ENCODE measurements around the gene IFI35. TPM values are rescaled to one million over a fixed set of nuclear protein-coding genes. Genes with fewer than 3 reads are reported as not detected.

The IFI35 gene
- total RNA-seq, 1 experiment from 2014 or later = 98.6 TPM

DNA sequence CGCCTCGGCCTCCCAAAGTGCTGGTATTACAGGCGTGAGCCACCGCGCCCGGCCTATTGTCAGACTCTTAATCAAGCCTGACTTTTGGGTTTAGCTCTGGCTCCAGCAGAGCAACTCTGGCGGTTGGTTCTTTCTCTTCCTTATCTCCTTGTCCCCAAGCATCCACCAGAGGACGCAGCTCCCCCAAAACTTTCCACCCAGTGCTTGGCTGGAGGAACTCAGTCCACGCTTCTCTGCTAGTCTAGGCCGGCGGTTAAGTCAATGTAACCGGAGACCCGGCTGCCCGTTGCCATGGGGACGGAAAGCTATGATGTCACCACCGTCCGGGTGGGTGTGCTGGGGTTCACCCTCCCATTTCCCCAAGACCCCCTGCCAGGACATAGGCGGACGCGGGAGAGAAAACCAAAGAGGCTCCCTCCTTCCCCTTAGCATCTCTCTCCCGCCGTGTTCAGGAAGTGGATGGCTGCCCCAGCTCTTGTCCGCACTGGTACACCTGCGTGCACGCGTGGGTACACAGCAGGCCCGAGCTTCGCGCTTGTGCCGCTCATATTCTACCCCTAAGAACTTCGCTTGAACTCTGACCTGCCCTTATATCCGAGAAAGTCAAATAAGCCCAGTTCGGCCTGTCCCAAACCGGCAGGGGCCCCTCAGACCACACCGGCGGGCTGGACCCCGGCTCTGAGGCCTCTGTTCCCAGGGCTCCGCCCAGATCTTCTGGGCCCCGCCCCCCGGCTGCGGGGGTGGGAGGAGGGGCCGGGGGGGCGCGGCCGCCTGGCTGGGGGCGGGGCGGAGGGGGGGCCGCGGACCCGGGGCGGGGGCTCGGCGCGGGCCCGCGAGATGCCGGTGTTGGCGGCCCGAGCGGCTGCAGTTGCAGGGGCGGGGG is 18.1 kb downstream of the IFI35 start, which contains the start of gene RND2:
Gene RND2 (plus strand): TSS at position 825 of the 883 bp plus-strand sequence. CDS start 117 bp downstream, outside the sequence.
- peaks cover 22% of the 10 kb centered on the region for H3K4me1 Mint-ChIP-seq (ENCODE audit: low read depth, unreplicated experiment)
- peak; percentile 94 for DNase-seq
- H3K27me3 Mint-ChIP-seq (ENCODE audit: unreplicated experiment) = peaks cover 43% of the 10 kb centered on the region
- CTCF ChIA-PET = interaction anchor here (0.6 to 1.8 kb wide), 10 partner anchors 10 to 364 kb away, joined by 3 to 28 read pairs (median 6); partner anchors contain the start of genes BRCA1 and RPL27
- H3K36me3 Mint-ChIP-seq (ENCODE audit: insufficient read depth, unreplicated experiment) = peaks cover 47% of the 10 kb centered on the region
- peak within 1 kb of the TSS; percentile 79 for H3K4me3 Mint-ChIP-seq (ENCODE audit: low read depth, unreplicated experiment)
- TF ChIP-seq, protein P1, sequence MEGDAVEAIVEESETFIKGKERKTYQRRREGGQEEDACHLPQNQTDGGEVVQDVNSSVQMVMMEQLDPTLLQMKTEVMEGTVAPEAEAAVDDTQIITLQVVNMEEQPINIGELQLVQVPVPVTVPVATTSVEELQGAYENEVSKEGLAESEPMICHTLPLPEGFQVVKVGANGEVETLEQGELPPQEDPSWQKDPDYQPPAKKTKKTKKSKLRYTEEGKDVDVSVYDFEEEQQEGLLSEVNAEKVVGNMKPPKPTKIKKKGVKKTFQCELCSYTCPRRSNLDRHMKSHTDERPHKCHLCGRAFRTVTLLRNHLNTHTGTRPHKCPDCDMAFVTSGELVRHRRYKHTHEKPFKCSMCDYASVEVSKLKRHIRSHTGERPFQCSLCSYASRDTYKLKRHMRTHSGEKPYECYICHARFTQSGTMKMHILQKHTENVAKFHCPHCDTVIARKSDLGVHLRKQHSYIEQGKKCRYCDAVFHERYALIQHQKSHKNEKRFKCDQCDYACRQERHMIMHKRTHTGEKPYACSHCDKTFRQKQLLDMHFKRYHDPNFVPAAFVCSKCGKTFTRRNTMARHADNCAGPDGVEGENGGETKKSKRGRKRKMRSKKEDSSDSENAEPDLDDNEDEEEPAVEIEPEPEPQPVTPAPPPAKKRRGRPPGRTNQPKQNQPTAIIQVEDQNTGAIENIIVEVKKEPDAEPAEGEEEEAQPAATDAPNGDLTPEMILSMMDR (IDR thresholded peaks at IDR 0.05; ENCODE audit: unreplicated experiment) = peak; percentile 37
- no peaks in the 10 kb centered on the region for H3K9me3 Mint-ChIP-seq (ENCODE audit: low read depth, unreplicated experiment)
- no TSS peak for BruUV-seq (replicated peaks)
- intact Hi-C loops (cut with micrococcal nuclease; ENCODE audit: unreplicated experiment) = loop anchor here (2.0 to 10.0 kb wide), 3 partner anchors 104 to 320 kb away; partner anchors contain the start of gene NBR1
- H3K27ac Mint-ChIP-seq (ENCODE audit: unreplicated experiment) = peak within 1 kb of the TSS; percentile 89

DNA sequence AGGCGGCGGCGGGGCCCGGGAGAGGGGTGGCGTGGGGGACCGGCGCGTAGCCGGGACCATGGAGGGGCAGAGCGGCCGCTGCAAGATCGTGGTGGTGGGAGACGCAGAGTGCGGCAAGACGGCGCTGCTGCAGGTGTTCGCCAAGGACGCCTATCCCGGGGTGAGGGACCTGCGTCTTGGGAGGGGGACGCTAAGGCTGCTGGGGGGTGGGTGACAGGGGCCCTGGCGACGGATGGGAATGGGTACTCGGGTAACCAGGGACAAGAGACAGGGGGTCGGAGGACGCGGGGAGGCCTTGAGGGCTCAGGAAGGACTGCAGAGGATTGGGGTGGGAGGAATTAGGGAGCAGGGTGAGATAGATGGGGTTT is 18.7 kb downstream of the IFI35 start:
- Mint-ChIP-seq H3K27ac (ENCODE audit: unreplicated experiment) (no peak overlapping the region), H3K4me1 (ENCODE audit: low read depth, unreplicated experiment) (peaks cover 16% of the 10 kb centered on the region), H3K9me3 (ENCODE audit: low read depth, unreplicated experiment) (no peaks in the 10 kb centered on the region), H3K36me3 (ENCODE audit: insufficient read depth, unreplicated experiment) (peaks cover 40% of the 10 kb centered on the region), H3K4me3 (ENCODE audit: low read depth, unreplicated experiment) (peak overlapping the region; percentile 79), H3K27me3 (ENCODE audit: unreplicated experiment) (peaks cover 43% of the 10 kb centered on the region)
- CTCF ChIA-PET = interaction anchor here (0.6 to 1.8 kb wide), 3 partner anchors 104 to 308 kb away, joined by 4 to 28 read pairs (median 5); no protein-coding TSS in a partner anchor
- TF ChIP-seq, protein P1 (IDR thresholded peaks at IDR 0.05; ENCODE audit: unreplicated experiment) = no peak
- intact Hi-C loops (cut with micrococcal nuclease; ENCODE audit: unreplicated experiment) = loop anchor here (2.0 to 10.0 kb wide), 2 partner anchors 104 to 320 kb away; no protein-coding TSS in a partner anchor
- BruUV-seq (replicated peaks) = no TSS peak
- DNase-seq = no peak

DNA sequence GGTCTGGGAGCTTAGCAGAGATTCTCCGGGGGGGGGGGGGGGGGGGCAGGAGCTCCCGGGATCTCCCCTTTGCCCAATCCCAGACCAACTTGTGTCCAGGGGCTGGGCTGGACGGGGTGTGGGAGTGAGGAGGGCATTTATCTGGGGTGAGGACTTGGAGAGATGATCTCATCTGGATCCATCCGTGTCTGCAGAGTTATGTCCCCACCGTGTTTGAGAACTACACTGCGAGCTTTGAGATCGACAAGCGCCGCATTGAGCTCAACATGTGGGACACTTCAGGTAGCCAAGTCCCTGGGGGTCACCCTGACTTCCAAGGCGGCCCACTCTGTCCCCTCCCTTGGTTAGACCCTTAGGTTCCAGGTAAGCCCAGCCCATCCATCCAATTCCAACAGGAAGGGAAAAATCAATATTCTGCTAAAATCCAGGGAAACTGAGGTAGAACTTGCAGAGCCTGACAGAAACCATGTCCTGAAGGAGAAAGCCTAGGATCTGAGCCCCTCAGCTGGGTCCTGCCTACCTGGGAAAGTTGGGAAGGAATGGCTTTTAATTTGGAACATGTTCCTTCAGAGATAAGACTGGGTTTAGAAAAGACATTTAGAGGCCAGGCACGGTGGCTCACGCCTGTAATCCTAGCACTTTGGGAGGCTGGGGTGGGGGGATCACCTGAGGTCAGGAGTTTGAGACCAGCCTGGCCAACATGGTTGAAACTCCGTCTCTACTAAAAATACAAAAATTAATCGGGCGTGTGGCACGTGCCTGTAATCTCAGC is 19.4 kb downstream of the IFI35 start:
- H3K4me1 Mint-ChIP-seq (ENCODE audit: low read depth, unreplicated experiment) = peaks cover 10% of the 10 kb centered on the region
- CTCF ChIA-PET = interaction anchor here (0.6 to 1.5 kb wide), 2 partner anchors 103 to 307 kb away, joined by 4 to 5 read pairs; no protein-coding TSS in a partner anchor
- no TSS peak for BruUV-seq (replicated peaks)
- TF ChIP-seq, protein P1 (IDR thresholded peaks at IDR 0.05; ENCODE audit: unreplicated experiment) = no peak
- H3K27ac Mint-ChIP-seq (ENCODE audit: unreplicated experiment) = no peak overlapping the region
- peak overlapping the region; percentile 79 for H3K4me3 Mint-ChIP-seq (ENCODE audit: low read depth, unreplicated experiment)
- intact Hi-C loops (cut with micrococcal nuclease; ENCODE audit: unreplicated experiment) = loop anchor here (2.0 to 10.0 kb wide), 2 partner anchors 103 to 319 kb away; no protein-coding TSS in a partner anchor
- no peaks in the 10 kb centered on the region for H3K9me3 Mint-ChIP-seq (ENCODE audit: low read depth, unreplicated experiment)
- peaks cover 34% of the 10 kb centered on the region for H3K36me3 Mint-ChIP-seq (ENCODE audit: insufficient read depth, unreplicated experiment)
- no peak for DNase-seq
- peaks cover 43% of the 10 kb centered on the region for H3K27me3 Mint-ChIP-seq (ENCODE audit: unreplicated experiment)

DNA sequence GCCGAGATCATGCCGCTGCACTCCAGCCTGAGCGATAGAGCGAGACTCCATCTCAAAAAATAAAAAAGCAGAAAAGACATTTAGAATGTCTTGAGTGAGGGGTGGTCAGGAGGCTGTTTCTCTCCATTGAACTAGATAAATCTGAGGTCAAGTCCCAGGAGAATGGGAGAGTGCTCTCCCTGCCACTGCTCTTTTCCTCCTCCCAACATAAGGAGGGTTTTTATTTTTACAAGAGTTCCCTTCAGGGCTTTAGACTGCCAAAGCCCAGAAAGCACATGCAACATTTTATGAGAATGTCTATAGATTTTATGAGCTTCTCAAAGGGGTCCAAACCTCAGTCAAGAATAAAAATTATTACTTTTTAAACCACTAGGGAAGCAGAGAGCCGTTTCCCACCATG is 20.0 kb downstream of the IFI35 start:
- no peaks in the 10 kb centered on the region for H3K9me3 Mint-ChIP-seq (ENCODE audit: low read depth, unreplicated experiment)
- CTCF ChIA-PET = interaction anchor here (1.5 kb wide), 1 partner anchor 103 kb away, joined by 4 read pairs; no protein-coding TSS in a partner anchor
- H3K27ac Mint-ChIP-seq (ENCODE audit: unreplicated experiment) = no peak overlapping the region
- H3K36me3 Mint-ChIP-seq (ENCODE audit: insufficient read depth, unreplicated experiment) = peaks cover 27% of the 10 kb centered on the region
- no TSS peak for BruUV-seq (replicated peaks)
- no peak overlapping the region for H3K4me3 Mint-ChIP-seq (ENCODE audit: low read depth, unreplicated experiment)
- peaks cover 10% of the 10 kb centered on the region for H3K4me1 Mint-ChIP-seq (ENCODE audit: low read depth, unreplicated experiment)
- intact Hi-C loops (cut with micrococcal nuclease; ENCODE audit: unreplicated experiment) = loop anchor here (10.0 kb wide), 1 partner anchor 318 kb away; no protein-coding TSS in a partner anchor
- no peak for DNase-seq
- H3K27me3 Mint-ChIP-seq (ENCODE audit: unreplicated experiment) = peaks cover 43% of the 10 kb centered on the region
- TF ChIP-seq, protein P1 (IDR thresholded peaks at IDR 0.05; ENCODE audit: unreplicated experiment) = no peak

All from Calu3 (cell line).